Osteocyte (in vitro differentiated cells): Measurements from ENCODE around the gene PAX7. TPM values are rescaled to one million over a fixed set of nuclear protein-coding genes. Genes with fewer than 3 reads are reported as not detected.
A peak's percentile ranks its signal among the peaks of the same experiment; 100 is the strongest.
"Not testable (repeated sequence)": the region's sequence is repeated elsewhere in the genome, so short reads cannot be mapped to it uniquely, and the experiment has no call there.

ENCODE experiments used
- DNase-seq: peaks from one replicate; pipeline ENCODE4 v3.0.0; 2021; ENCODE audit warnings: mixed read lengths; ENCODE audit not compliant: unreplicated experiment; ENCODE audit errors: extremely low spot score
- H3K27ac Mint-ChIP-seq: one replicate; pipeline ENCODE4 v1.8.0; 2021; ENCODE audit warnings: mild to moderate bottlenecking, mixed read lengths; ENCODE audit not compliant: unreplicated experiment
- H3K27me3 Mint-ChIP-seq: one replicate; pipeline ENCODE4 v1.8.0; 2021; ENCODE audit warnings: mixed read lengths; ENCODE audit not compliant: unreplicated experiment
- H3K36me3 Mint-ChIP-seq: one replicate; pipeline ENCODE4 v1.8.0; 2021; ENCODE audit warnings: mixed read lengths; ENCODE audit not compliant: unreplicated experiment
- H3K4me1 Mint-ChIP-seq: one replicate; pipeline ENCODE4 v1.8.0; 2021; ENCODE audit warnings: mixed read lengths; ENCODE audit not compliant: unreplicated experiment
- H3K4me3 Mint-ChIP-seq: one replicate; pipeline ENCODE4 v1.8.0; 2021; ENCODE audit warnings: mild to moderate bottlenecking, moderate library complexity, mixed read lengths; ENCODE audit not compliant: unreplicated experiment
- H3K9me3 Mint-ChIP-seq: one replicate; pipeline ENCODE4 v1.8.0; 2021; ENCODE audit warnings: mixed read lengths; ENCODE audit not compliant: unreplicated experiment
- CTCF ChIP-seq: fragments of 200-600 bp; sonication (generic); IDR thresholded peaks from 2 replicates; pipeline ENCODE4 v1.5.0; 2021; ENCODE audit warnings: antibody characterized with exemption, mild to moderate bottlenecking, moderate library complexity
- long read RNA-seq: library from polyadenylated mRNA; unstranded; transcript quantifications from one replicate; pipeline ENCODE4 v2.0.0, GENCODE V29; 2021
- total RNA-seq: library from RNA; stranded (reverse); gene quantifications from 2 replicates; pipeline ENCODE4 v1.2.1, GENCODE V29; 2021

Gene PAX7
- total RNA-seq: not detected in 2 replicates
- long read RNA-seq: 0 reads

- no peak within 1 kb of the TSS for H3K27ac Mint-ChIP-seq
- H3K27me3 Mint-ChIP-seq: peaks cover 92% of the 10 kb centered on the region
- peak within 1 kb of the TSS; percentile 61 for H3K4me3 Mint-ChIP-seq
- no peak for TF ChIP-seq CTCF
- no peaks in the 10 kb centered on the region for H3K9me3 Mint-ChIP-seq
- H3K36me3 Mint-ChIP-seq: no peaks in the 10 kb centered on the region
- DNase-seq: no peak
- H3K4me1 Mint-ChIP-seq: peaks cover 9% of the 10 kb centered on the region
Observed at GRCh38 chr1:18630511-18631495, at the start of gene PAX7. Gene PAX7, plus strand, starts transcription at chr1:18630846. Its CDS starts 758 bp downstream, at chr1:18631604.

GRCh38 chr1:18581420-18581880 lies 49.2 kb upstream of the PAX7 start:
- TF ChIP-seq CTCF: peak; percentile 68
- Mint-ChIP-seq H3K36me3 (no peaks in the 10 kb centered on the region), H3K9me3 (no peaks in the 10 kb centered on the region), H3K27ac (no peak overlapping the region), H3K4me3 (no peak overlapping the region), H3K27me3 (peaks cover 3% of the 10 kb centered on the region), H3K4me1 (no peaks in the 10 kb centered on the region)
- DNase-seq: no peak

- Mint-ChIP-seq H3K27me3 (peaks cover 6% of the 10 kb centered on the region), H3K4me3 (no peak overlapping the region), H3K9me3 (no peaks in the 10 kb centered on the region), H3K36me3 (no peaks in the 10 kb centered on the region), H3K27ac (no peak overlapping the region), H3K4me1 (no peaks in the 10 kb centered on the region)
- no peak for DNase-seq
- TF ChIP-seq CTCF: no peak
Observed at GRCh38 chr1:18582890-18583289, 47.8 kb upstream of the PAX7 start.

- Mint-ChIP-seq H3K9me3 (no peaks in the 10 kb centered on the region), H3K4me3 (no peak overlapping the region), H3K36me3 (no peaks in the 10 kb centered on the region), H3K4me1 (no peaks in the 10 kb centered on the region), H3K27ac (no peak overlapping the region), H3K27me3 (peaks cover 10% of the 10 kb centered on the region)
- no peak for TF ChIP-seq CTCF
- no peak for DNase-seq
Observed at GRCh38 chr1:18583326-18583941, 47.2 kb upstream of the PAX7 start.

- not testable (repeated sequence) for H3K4me1 Mint-ChIP-seq, H3K4me3 Mint-ChIP-seq, H3K9me3 Mint-ChIP-seq, DNase-seq, H3K27ac Mint-ChIP-seq, H3K36me3 Mint-ChIP-seq
- H3K27me3 Mint-ChIP-seq: peaks cover 13% of the 10 kb centered on the region
Observed at GRCh38 chr1:18586016-18586415, 44.6 kb upstream of the PAX7 start.
